Keratinocyte (primary cell): ENCODE measurements around the gene TENT4B. TPM values are rescaled to one million over a fixed set of nuclear protein-coding genes. Genes with fewer than 3 reads are reported as not detected.

Experiments
- DNase-seq: peaks from one replicate; pipeline ENCODE4 v3.0.0-alpha.2; 2011; ENCODE audit warnings: low read depth, missing footprints, low spot score
- FAIRE-seq: peaks from 2 replicates; lab custom pipeline; 2011; peaks lifted over from hg19 to GRCh38; lab: Jason Lieb, UNC
- H2AFZ ChIP-seq: 2 replicates; pipeline ENCODE4 v1.6.0; 2012; ENCODE audit warnings: low read length, control low read depth, inconsistent platforms; ENCODE audit not compliant: control insufficient read depth
- H3K27ac ChIP-seq: 2 replicates; pipeline ENCODE4 v1.5.1; 2011; ENCODE audit warnings: low read length; ENCODE audit not compliant: control insufficient read depth, insufficient read depth
- H3K27me3 ChIP-seq: 3 replicates; pipeline ENCODE4 v1.6.0; 2011; ENCODE audit warnings: low read length; ENCODE audit not compliant: control insufficient read depth, insufficient read depth; ENCODE audit errors: extremely low read depth
- H3K36me3 ChIP-seq, 2 experiments: 2 replicates in 1 of 2; 3 replicates in 1 of 2; pipeline ENCODE4 v1.5.1; 2011; ENCODE audit warnings: low read length in 2 of 2, mild to moderate bottlenecking in 1 of 2; ENCODE audit not compliant: control insufficient read depth in 2 of 2, insufficient read depth in 2 of 2; ENCODE audit errors: extremely low read depth in 1 of 2
- H3K4me1 ChIP-seq: 3 replicates; pipeline ENCODE4 v1.5.1; 2011; ENCODE audit warnings: low read length; ENCODE audit not compliant: control insufficient read depth, insufficient read depth; ENCODE audit errors: extremely low read depth
- H3K4me2 ChIP-seq: 3 replicates; pipeline ENCODE4 v1.6.0; 2011; ENCODE audit warnings: low read depth, low read length; ENCODE audit not compliant: control insufficient read depth, insufficient read depth; ENCODE audit errors: extremely low read depth
- H3K4me3 ChIP-seq, 3 experiments: fragments of 200-600 bp in 1 of 3; sonication (generic) in 1 of 3; 2 replicates in 2 of 3; 3 replicates in 1 of 3; pipeline ENCODE4 v1.5.1; 2011 to 2016; ENCODE audit warnings: low read length in 3 of 3, mild to moderate bottlenecking in 3 of 3, control low read depth in 2 of 3, inconsistent platforms in 1 of 3, low read depth in 1 of 3, mixed read lengths in 1 of 3, mixed run types in 1 of 3, moderate library complexity in 1 of 3; ENCODE audit not compliant: control insufficient read depth in 2 of 3, insufficient read depth in 2 of 3; ENCODE audit errors: extremely low read depth in 1 of 3
- H3K79me2 ChIP-seq: 2 replicates; pipeline ENCODE4 v1.6.0; 2012; ENCODE audit warnings: low read length; ENCODE audit not compliant: control insufficient read depth, insufficient read depth
- H3K9ac ChIP-seq: 3 replicates; pipeline ENCODE4 v1.6.0; 2011; ENCODE audit warnings: low read length; ENCODE audit not compliant: control insufficient read depth, insufficient read depth; ENCODE audit errors: extremely low read depth
- H3K9me1 ChIP-seq: 3 replicates; pipeline ENCODE4 v1.6.0; 2011; ENCODE audit warnings: low read length; ENCODE audit not compliant: control insufficient read depth, insufficient read depth; ENCODE audit errors: extremely low read depth
- H3K9me3 ChIP-seq: 2 replicates; pipeline ENCODE4 v1.5.1; 2012; ENCODE audit warnings: low read depth, low read length; ENCODE audit not compliant: control insufficient read depth
- H4K20me1 ChIP-seq: 3 replicates; pipeline ENCODE4 v1.6.0; 2011; ENCODE audit warnings: low read length; ENCODE audit not compliant: control insufficient read depth, insufficient read depth; ENCODE audit errors: extremely low read depth
- EZH2 ChIP-seq: IDR thresholded peaks from one replicate; pipeline ENCODE4 v1.6.1; 2012; ENCODE audit warnings: inconsistent platforms, mild to moderate bottlenecking, low read length, moderate library complexity
- dilution Hi-C: fragments of 300-500 bp; cut with MboI; formaldehyde crosslinking; loops from one replicate; pipeline ENCODE4 v1.7.0; 2020; ENCODE audit warnings: low sequenced_read_pairs; ENCODE audit not compliant: extremely low pct_ligation_motif_present
- polyA plus RNA-seq, 5 experiments: library from polyadenylated mRNA; depleted of rRNA in 3 of 5; stranded (reverse) in 3 of 5; stranded (forward) in 1 of 5; unstranded in 1 of 5; fragments of >200 nt; gene quantifications; 1 replicate in 1 of 5; 2 replicates in 3 of 5; 3 replicates in 1 of 5; pipeline versions ENCODE4 v1.2.1 to v1.2.3, GENCODE V29; 2011 to 2012; ENCODE audit warnings: missing spikeins in 2 of 5, low read depth in 1 of 5, low replicate concordance in 1 of 5
- TF ChIP-seq, protein P1 (sequence below), 3 experiments: IDR thresholded peaks in 1 of 3; conservative IDR thresholded peaks in 1 of 3; optimal IDR thresholded peaks in 1 of 3; 2 replicates in 2 of 3; 3 replicates in 1 of 3; pipeline versions ENCODE3 to v1.5.1; 2011; ENCODE audit warnings: low read length in 3 of 3, mild to moderate bottlenecking in 3 of 3, moderate library complexity in 2 of 3, control low read depth in 1 of 3, inconsistent platforms in 1 of 3; ENCODE audit not compliant: insufficient read depth in 2 of 3; ENCODE audit errors: extremely low read depth in 1 of 3

TENT4B gene
- polyA plus RNA-seq, 1 donor (not counting 4 experiments of a cell fraction or from before 2014, with no cell fraction given), result 14.8 TPM

DNA sequence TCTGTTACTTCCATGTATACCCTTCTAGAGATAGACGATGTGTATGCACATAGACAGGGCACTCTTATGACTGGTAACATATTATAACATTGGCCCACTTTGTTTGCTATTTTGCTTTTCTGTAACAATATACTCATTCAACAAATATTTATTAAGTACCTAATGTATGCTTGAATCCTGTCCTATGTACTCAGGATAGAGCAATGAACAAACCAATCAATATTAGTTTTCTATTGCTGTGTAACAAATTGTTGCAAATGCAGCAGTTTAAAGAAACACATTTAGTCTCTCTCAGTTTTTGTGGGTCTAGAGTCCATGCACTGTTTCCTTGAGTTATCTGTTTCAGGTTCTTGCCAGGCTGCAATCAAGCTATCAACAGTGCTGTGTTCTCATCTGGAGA is 29.7 kb upstream of the TENT4B start:
- H3K79me2 ChIP-seq, result no peaks in the 10 kb centered on the region
- no peaks in the 10 kb centered on the region for H3K9me1 ChIP-seq
- no peak overlapping the region for H3K9ac ChIP-seq
- no peaks in the 10 kb centered on the region for H3K9me3 ChIP-seq
- dilution Hi-C loops, result no loop called here
- no peak for DNase-seq
- H3K4me2 ChIP-seq, result no peak overlapping the region
- TF ChIP-seq, protein P1, sequence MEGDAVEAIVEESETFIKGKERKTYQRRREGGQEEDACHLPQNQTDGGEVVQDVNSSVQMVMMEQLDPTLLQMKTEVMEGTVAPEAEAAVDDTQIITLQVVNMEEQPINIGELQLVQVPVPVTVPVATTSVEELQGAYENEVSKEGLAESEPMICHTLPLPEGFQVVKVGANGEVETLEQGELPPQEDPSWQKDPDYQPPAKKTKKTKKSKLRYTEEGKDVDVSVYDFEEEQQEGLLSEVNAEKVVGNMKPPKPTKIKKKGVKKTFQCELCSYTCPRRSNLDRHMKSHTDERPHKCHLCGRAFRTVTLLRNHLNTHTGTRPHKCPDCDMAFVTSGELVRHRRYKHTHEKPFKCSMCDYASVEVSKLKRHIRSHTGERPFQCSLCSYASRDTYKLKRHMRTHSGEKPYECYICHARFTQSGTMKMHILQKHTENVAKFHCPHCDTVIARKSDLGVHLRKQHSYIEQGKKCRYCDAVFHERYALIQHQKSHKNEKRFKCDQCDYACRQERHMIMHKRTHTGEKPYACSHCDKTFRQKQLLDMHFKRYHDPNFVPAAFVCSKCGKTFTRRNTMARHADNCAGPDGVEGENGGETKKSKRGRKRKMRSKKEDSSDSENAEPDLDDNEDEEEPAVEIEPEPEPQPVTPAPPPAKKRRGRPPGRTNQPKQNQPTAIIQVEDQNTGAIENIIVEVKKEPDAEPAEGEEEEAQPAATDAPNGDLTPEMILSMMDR (optimal IDR thresholded peaks at IDR 0.05 in 1 of 3, IDR thresholded peaks at IDR 0.05 in 1 of 3, conservative IDR thresholded peaks at IDR 0.05 in 1 of 3; ENCODE audit: extremely low read depth in 1 of 3, insufficient read depth in 2 of 3, low read length in 3 of 3), result no peak
- TF ChIP-seq EZH2, result no peak
- H3K27ac ChIP-seq, result no peak overlapping the region
- FAIRE-seq, result no peak
- H3K4me3 ChIP-seq, result no peak overlapping the region
- no peaks in the 10 kb centered on the region for H3K4me1 ChIP-seq
- no peaks in the 10 kb centered on the region for H4K20me1 ChIP-seq
- no peak overlapping the region for H2AFZ ChIP-seq
- H3K36me3 ChIP-seq, result no peaks in the 10 kb centered on the region
- no peaks in the 10 kb centered on the region for H3K27me3 ChIP-seq

DNA sequence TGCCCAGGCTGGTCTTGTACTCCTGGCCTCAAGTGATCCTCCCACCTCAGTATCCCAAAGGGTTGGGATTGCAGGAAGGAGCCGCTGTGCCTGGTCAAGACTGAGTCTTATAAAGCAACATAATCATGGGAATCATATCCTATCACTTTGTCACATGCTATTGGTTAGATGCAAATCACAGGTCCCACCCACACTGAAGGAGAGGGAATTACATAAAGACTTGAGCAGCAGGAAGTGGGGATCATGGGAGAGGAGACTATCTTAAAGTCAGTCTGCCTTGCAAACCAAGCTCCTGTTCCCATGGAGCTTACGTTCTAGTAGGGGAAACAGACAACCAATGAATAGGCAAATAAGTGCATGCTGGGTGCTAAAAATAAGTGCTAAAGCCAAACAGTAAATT is 28.3 kb upstream of the TENT4B start:
- Histone ChIP-seq H3K4me2 (no peak overlapping the region), H3K4me3 (no peak overlapping the region), H3K9me3 (no peaks in the 10 kb centered on the region), H2AFZ (no peak overlapping the region), H3K27me3 (no peaks in the 10 kb centered on the region), H3K79me2 (no peaks in the 10 kb centered on the region), H3K9ac (no peak overlapping the region), H4K20me1 (no peaks in the 10 kb centered on the region), H3K27ac (no peak overlapping the region), H3K9me1 (no peaks in the 10 kb centered on the region), H3K4me1 (no peaks in the 10 kb centered on the region), H3K36me3 (no peaks in the 10 kb centered on the region)
- dilution Hi-C loops, result no loop called here
- TF ChIP-seq, protein P1 (optimal IDR thresholded peaks at IDR 0.05 in 1 of 3, IDR thresholded peaks at IDR 0.05 in 1 of 3, conservative IDR thresholded peaks at IDR 0.05 in 1 of 3; ENCODE audit: extremely low read depth in 1 of 3, insufficient read depth in 2 of 3, low read length in 3 of 3), result no peak
- TF ChIP-seq EZH2, result no peak
- FAIRE-seq, result no peak
- no peak for DNase-seq
